G401 (cell line): ENCODE measurements around the gene ASAP2. TPM values are rescaled to one million over a fixed set of nuclear protein-coding genes. Genes with fewer than 3 reads are reported as not detected.
A peak's percentile ranks its signal among the peaks of the same experiment; 100 is the strongest.

ENCODE experiments used
- DNase-seq: peaks from one replicate; pipeline ENCODE4 v3.0.0-alpha.2; 2015; ENCODE audit warnings: low spot score
- in situ Hi-C: cut with HindIII; loops from 2 replicates; pipeline ENCODE4 v1.10.0; 2016; ENCODE audit warnings: low sequenced_read_pairs, mixed read lengths
- total RNA-seq: library from RNA; depleted of rRNA; stranded (reverse); fragments of >200 nt; shearing (Covaris generic); gene quantifications from 2 replicates; pipeline ENCODE4 v1.2.3, GENCODE V29; 2014; rRNA removed

ASAP2 gene
- 5.5 and 7.1 TPM in 2 replicates for total RNA-seq

DNA sequence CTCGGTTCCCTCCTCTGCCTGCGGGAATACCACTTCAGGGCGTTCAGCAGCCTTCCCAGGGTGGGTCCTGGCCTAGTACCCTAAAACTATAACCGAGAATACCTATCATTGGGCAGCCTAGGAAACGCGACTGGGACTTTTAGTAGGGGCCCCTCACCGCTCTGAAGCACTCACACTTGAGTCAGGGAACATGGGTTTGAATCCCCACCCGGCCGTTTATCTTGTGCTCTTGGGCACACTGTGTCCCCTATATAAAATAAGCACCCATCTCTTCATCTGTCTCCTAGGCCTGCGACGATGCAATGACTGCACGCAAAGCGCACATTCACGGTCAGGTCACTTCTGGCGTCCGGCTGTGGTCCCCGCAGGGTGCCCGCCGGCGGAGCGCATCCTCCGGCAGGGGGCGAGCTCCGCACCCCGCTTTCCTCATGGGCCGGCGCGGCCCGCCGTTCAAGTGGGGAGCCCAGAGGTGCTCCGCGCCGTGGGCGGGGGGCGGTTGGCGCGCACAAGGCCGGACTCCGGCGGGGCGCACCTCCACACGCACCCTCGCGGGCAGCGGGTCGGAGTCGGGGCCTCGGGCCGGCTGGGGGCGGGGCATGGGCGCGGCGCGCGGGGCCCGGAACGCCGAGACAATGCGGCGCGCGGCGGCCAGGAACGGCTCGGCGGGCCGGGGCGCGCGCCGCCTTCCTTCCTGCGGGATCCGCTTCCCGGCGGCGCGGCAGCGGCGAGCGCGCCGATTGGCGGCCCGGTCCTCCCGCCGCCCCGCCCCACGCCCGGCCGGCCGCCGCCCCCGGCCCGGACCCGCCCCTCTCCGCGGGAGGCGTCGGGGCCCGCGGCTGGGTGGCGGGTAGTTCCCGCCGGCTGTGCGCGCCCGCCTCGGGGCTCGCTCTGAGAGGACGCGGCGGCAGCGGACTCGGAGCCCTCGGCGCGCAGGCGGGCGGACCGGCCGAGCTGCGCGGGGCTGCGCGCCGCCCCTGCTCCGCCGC is at the start of gene ASAP2:
Gene ASAP2, plus strand, starts transcription at position 850 of the 986 bp plus-strand sequence. CDS start 293 bp downstream, outside the sequence.
- in situ Hi-C loops = no loop called here
- DNase-seq = peak; percentile 56

DNA sequence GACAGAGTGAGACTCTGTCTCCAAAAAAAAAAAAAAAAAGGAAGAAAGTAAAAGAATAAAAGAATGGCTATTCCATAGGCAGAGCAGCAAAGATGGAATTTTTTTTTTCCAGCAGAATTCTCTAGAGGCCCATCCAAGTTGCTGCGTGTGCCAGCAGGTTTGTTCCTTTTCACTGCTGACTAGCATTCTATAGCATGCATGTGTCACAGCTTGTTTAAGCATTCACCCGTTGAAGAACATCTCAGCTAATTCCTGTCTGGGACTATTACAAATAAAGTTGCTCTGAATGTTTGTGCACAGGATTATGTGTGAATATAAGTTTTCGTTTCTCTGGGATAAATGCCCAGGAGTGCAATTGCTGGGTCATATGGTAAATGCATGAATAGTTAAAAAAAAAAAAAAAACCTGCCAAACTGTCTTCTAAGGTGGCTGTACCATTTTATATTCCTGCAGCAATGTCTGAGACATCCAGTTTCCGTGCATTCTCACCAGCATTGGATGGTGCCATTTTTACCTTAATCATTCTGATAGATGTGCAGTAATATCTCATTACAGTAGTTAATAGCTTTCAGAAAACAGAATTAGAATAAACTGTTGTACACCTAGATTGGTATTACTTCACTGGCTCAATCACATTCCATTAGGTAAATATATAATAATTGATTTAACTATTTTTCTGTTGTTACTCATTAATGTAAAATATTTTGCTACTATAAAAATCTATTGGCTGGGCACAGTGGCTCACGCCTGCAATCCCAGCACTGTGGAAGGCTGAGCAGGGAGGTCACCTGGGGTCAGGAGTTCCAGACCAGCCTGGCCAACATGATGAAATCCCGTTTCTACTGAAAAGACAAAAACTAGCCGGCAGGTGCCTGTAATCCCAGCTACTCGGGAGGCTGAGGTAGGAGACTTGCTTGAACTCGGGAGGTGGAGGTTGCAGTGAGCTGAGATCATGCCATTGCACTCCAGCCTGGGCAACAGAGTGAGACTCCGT is 47.5 kb upstream of the ASAP2 start:
- DNase-seq = no peak
- in situ Hi-C loops = no loop called here

DNA sequence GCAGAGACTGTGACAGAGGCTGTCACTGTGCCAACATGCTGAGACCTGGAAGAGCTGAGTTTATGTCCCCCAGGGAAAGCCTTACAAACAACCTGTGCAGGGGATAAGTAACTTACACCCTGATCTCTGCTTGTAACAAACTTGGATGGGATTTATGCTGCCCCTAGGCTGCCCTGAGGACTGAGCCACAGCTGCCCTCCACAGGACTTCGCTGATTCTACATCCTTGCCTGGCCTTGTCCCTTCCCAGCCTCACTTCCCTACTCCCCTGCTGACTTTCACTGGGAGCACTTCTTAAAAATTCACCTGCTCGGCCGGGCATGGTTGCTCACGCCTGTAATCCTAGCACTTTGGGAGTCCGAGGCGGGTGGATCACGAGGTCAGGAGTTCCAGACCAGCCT is 45.9 kb upstream of the ASAP2 start:
- in situ Hi-C loops = no loop called here
- no peak for DNase-seq

DNA sequence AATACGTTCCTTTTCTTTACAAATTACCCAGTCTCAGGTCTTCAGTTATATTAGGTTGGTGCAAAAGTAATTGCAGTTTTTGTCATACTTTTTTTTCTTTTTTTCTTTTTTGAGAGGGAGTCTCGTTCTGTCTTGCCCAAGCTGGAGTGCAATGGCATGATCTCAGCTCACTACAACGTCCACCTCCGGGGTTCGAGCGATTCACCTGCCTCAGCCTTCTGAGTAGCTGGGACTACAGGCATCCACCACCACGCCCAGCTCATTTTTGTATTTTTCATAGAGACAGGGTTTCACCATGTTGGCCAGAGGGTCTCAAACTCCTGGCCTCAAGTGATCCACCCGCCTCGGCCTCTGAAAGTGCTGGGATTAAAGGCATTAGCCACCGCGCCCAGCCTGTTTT is 43.8 kb upstream of the ASAP2 start:
- in situ Hi-C loops = no loop called here

DNA sequence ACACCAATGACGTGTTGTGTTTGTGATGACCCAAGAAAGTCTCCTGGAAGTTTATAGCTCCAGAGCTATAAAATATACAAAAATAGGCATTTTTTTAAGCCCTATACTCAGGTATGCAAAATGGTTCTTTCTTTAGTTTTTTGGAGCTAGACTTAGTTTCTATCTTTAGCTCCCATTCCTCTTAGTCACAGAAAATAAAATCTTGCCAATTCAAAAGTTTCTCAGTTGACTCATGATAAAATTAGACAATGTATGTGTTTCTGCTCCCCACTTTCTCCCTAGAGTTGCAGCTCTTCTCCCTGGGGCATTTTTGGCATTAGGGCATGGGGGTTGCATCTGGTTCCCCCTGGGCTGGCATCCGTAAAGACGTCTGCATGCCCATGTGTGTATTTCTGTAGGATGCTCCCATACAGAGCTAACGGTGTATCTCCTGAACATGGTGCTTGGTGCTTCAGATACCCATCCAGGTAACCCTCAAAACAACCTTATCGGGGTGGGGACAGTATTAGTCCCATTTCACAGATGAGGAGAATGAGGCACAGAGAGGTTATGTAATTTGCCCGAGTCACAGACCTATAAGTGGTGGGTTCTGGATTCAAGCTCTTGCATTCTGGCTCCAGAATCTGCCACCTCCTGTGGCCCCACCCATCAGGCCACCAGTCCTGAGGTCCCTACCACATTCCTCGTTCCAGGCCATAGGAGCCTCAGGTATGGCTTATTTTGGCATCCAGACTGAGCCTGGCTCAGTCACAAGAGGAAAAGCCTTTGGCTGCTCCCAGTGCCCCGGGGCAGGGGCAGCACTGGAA is 43.1 kb upstream of the ASAP2 start:
- in situ Hi-C loops = no loop called here

More for the DNA sequence above, 43.8 kb upstream of the ASAP2 start:
- no peak for DNase-seq

DNA sequence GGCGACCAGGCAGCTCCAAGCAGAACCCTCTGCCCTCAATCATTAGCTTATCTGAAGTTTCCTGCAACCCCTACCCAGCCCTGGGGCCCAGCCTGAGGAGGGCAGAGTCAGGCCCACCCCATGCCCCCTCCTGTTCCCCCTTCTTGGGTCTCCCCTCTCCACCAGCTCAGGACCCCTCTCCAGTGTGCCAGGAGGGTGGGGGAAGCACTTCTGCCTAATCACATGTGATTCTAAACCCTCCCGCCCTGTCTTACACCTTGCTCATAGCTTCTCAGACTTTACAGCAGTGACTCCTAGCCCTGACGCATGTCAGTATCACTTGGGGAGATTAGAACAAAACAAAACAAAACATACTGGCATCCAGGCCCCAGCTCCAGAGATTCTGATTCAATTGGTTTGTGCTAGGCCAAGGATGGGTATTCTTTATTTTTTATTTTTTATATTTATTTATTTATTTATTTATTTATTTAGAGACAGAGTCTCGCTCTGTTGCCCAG is 42.5 kb upstream of the ASAP2 start:
- DNase-seq = no peak
- in situ Hi-C loops = no loop called here

More for the DNA sequence above, 43.1 kb upstream of the ASAP2 start:
- DNase-seq = no peak

DNA sequence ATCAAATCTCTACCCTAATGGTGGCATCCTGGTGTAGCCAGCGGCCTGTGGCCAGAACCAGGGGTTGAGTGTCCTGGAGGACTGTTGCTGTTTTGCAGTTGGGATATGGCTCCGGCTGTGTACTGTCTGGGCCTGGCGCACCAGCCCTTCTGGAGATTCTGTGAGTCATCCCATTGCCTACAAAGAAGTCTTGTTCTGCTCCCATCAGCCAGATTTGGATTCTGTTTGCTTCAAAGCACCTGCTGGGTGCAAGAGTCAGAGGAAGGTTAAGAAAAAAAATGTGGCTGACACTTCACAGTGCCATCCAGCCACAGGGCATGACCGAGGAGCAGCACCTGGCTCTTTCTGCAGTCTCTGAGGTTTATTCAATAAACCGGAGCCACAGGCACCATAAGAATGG is 41.0 kb upstream of the ASAP2 start:
- in situ Hi-C loops = no loop called here
- DNase-seq = no peak

DNA sequence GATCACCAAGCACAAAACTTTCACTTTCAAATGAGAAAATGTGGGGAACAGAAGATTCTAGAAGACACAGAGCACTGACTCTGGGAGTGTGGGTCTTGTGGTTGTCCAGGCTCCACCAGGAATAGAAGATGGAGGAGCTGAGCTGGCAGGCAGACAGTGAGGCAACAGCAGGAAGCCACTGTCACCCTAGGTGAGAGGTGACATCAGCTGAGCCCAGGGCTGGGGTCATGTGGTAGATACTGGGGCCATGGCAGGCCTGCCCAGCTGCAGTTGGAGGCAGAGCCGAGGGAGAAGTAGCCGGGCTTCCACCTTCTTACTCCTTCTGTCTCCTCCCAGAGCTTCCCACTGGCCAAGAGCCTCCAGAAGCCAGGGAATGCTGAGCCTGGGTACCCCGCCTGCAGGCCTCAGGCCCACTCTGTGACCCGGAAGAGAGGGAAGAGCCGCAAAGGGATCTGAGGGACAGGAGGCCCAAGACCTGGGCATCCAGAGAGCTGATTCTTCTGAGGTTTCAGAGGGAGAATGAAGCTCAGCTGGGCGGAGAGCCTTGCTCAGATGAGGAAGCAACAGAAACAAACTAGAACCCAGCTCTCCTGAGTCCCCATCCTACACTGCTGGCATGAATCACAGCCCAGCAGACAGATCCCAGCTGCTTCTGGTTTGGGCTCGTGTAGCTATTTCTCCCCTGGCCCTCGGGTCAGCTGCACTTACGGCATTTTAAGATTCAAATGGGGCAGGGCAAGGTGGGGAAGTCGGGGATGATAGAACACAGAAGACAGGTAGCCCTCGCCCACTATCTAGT is 39.8 kb upstream of the ASAP2 start:
- in situ Hi-C loops = no loop called here
- DNase-seq = no peak

DNA sequence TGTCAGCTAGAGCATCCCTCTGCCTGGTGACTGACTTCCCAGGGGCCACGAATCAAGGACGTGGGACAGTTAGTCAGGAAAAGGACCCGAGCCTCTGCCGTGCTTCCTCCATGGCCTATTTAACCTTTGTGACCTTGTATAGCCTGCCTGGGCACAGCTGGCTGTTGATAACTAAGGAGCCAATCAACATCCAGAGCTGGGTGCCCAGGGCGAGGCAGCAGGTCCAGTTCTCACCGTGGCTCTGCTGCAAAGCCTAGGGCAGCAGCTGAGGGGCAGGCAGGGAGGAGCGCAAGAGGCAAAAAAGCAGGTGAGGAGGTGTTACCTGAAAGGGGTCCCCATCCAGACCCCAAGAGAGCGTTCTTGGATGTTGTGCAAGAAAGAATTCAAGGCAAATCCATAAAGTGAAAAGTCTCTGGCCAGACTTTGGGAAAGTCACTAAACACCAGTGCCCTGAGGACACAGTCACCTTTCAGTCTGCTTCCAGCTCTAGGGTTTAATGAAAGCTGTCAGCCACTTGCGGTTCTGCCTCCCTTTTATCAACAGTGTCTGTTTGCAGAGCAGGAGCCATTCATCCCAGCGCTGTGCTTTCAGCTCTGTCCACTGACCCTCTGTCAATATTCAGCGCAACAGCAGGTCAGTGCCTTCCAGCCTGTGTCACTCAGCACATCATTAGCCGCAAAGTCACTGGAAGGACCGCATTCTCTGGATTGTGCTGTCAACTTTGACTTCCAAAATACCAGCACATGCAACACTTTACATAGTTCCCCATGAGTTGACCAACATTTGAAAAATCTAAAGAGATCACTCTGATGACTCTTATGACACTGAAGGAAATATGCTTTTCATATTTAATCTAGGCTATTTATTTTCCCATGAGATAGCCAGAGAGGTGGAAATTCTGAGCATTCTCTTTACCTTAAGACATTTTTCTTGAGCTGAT is 38.6 kb upstream of the ASAP2 start:
- no peak for DNase-seq
- in situ Hi-C loops = no loop called here

DNA sequence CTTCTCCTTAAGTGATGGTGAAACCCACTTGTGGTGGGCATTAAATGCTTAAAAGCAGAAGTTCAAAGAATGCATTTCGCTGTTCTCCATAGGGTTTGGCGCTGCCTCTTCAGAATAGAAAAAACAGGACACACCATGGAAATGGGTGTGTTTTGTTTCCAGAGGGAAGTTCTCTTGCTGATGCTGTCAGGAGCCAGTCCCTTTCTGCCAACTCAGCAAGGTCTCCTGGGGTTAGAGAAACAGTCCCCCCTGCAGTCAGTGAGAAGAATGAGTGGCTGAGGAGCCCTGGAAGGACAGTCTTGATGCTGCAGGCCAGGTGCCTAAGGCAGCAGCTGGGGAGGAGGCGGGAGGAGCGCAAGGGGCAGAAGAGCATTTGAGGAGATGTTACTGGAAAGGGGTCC is 37.8 kb upstream of the ASAP2 start:
- in situ Hi-C loops = no loop called here
- no peak for DNase-seq

DNA sequence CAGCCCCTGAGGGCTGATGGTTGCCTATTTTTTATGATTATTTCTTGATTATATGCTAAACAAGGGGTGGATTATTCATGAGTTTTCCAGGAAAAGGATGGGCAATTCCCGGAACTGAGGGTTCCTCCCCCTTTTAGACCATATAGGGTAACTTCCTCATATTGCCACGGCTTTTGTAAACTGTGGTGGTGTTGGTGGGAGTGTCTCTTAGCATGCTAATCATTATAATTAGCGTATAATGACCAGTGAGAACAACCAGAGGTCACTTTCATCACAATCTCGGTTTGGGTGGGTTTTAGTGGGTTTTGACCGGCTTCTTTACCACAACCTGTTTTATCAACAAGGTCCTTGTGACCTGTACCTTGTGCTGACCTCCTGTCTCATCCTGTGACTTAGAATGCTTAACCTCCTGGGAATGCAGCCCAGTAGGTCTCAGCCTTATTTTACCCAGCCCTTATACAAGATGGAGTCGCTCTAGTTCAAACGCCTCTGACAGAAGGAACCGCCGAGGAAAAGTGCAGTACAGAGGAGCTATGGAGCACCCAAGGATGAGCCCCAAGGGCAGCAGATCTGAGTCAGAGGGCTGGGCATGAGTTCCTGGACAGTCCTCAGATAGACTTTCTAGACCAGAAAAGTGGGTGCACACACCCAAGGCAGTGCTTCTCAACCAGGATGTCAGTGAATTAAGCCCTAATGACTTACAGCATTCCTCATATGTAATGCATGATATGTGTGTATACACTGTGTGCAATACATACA is 37.1 kb upstream of the ASAP2 start:
- no peak for DNase-seq
- in situ Hi-C loops = no loop called here

DNA sequence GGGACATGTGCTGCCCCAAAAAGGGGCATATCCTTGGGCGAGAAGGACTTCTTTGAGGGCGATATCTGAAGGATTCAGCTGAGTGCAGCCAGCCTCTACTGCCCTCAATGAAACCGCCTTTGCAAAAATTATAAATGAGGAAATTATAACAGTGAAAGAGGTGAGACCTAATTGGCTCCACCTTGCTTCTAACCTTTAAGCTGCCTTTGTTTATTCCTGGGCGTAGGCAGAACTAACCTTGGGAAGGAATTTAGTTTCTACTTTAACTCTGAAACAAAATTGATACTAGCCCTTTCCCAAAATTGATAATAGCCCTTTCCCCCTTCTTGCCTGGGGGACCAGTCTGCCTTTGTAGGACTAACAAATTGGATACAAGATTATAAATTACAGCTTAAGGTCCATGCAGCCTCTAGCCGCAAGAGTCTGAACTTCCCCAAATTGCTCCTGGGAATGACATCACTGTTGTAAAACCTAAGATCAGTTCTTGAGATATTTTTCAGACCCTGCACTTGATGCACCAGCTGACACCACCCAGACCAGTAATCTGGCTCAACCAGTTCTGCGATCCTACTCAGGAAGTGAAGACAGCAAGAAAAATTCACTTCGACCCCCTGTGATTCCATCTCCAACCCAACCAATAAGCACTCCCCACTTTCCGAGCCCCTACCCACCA is 36.0 kb upstream of the ASAP2 start:
- no peak for DNase-seq
- in situ Hi-C loops = no loop called here

DNA sequence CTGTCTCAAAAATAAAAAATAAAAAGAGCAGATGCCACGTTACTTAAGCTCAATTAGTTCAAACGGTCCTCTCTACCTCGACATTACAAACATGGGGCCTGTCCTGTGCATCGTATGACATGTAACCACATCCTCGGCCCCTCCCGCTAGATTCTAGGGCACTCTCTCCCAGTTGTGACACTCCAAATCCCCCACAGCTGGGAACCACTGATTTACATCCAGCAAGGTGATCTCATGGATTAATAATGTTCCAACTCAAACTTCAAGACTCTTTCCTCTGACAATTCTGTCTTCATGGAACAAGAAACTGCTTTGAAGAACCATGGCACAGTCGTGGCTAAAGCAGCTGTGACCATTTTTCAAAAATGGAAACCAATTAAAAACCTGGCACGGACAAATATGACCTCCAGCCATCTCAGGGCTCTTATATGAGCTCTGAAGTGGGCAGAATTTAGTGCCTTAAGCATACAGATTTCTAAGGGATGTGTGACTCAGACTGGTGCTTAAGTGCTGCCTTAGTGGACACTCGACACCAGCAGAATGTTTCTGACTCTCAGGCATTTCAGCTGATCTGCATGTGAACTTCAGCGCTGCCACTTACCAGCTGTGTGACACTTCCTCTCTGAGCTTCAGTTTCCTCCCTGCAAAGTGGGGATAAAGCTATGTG is 31.7 kb upstream of the ASAP2 start:
- no peak for DNase-seq
- in situ Hi-C loops = no loop called here

DNA sequence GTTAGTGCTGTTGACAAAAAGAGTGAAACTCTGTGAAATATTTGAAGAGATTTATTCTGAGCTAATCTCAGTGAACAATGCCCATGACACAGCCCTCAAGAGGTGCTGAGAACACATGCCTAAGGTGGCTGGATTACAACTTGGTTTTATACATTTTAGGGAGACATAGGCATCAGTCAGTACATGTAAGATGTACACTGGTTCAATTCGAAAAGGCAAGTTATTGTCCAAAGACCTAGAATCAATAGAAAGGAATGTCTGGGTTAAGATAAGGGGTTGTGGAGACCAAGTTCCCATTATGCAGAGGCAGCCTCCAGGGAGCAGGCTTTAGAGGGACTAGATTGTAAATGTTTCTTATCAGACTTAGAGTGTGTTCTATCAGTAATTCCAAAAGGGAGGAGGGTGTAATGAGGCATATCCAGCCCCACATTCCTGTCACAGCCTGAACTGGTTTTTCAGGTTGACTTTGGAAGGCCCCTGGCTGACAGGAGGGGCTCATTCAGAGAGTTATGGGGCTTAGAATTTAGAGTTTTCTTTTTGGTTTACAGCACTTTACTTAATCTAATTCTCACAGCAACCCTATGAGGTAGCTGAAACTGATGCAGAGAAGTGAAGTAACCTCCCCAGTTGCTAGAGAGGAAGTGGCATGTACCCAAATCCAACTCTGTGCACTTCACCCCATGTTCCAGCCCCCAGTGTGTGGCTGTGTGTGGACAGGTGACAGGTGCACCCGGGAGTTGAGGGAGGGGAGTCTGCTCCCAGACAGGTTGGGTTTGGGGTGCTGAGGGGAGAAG is 28.3 kb upstream of the ASAP2 start:
- no peak for DNase-seq
- in situ Hi-C loops = no loop called here
